GM18507 (cell line): Measurements from ENCODE around the gene ENOX2.
"Not testable (repeated sequence)": the region's sequence is repeated elsewhere in the genome, so short reads cannot be mapped to it uniquely, and the experiment has no call there.

Experiments
- DNase-seq: peaks from one replicate; pipeline ENCODE4 v3.0.0; 2011; ENCODE audit warnings: low read depth; ENCODE audit not compliant: insufficient read length; ENCODE audit errors: extremely low spot score
- FAIRE-seq: peaks from 2 replicates; lab custom pipeline; 2011; peaks lifted over from hg19 to GRCh38; lab: Jason Lieb, UNC

Gene ENOX2

GRCh38 chrX:130716781-130717413, 186.1 kb downstream of the ENOX2 start:
- DNase-seq (no peak), FAIRE-seq (no peak)

- DNase-seq (no peak), FAIRE-seq (no peak)
Measured at GRCh38 chrX:130716346-130716745, 186.7 kb downstream of the ENOX2 start.

GRCh38 chrX:130715299-130715698, 187.7 kb downstream of the ENOX2 start:
- DNase-seq = no peak
- no peak for FAIRE-seq

GRCh38 chrX:130714665-130715064, 188.3 kb downstream of the ENOX2 start:
- FAIRE-seq (peak; percentile 21), DNase-seq (no peak)

DNA sequence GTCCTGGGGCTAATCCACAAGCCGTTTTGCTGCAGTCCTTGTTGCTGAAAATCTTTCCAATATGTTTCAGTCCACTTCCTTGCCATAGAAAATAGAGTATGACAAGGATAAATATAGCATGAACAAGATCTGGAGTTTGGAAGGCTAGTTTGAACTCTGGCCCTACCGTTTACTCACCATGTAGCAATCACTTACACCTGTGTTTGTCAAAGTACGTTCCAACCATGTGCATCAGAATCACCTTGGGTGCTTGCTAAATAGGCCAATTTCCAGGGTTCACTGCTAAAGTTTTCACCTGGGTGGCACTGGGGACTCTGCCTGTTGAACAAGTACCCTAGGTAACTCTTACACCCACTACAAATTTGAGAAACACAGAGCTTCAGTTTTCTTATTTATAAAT, 188.9 kb downstream of the ENOX2 start:
- FAIRE-seq (no peak), DNase-seq (no peak)

GRCh38 chrX:130709178-130709577, 193.8 kb downstream of the ENOX2 start:
- FAIRE-seq, DNase-seq: not testable (repeated sequence)

DNA sequence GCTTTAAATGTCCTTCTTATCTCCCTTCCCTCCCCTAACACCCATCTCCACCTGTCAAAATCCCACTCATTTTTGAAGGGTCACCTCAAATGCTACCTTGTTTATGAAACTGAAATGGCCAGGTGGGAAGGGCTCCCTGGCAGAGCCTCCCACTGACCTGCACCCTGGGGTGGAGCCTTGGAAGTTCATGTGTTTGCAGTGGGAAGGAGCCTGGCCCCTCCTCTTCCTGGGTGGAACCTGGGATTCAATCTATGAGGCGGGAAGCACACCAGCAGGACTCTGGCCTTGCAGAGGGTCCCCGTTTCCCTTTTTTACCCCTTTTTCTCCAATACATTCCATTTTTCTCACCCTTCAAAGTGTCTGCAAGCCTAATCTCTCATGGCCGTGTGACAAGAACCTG, 197.4 kb downstream of the ENOX2 start:
- DNase-seq (no peak), FAIRE-seq (no peak)

GRCh38 chrX:130704053-130705038, 198.7 kb downstream of the ENOX2 start:
- no peak for DNase-seq

DNA sequence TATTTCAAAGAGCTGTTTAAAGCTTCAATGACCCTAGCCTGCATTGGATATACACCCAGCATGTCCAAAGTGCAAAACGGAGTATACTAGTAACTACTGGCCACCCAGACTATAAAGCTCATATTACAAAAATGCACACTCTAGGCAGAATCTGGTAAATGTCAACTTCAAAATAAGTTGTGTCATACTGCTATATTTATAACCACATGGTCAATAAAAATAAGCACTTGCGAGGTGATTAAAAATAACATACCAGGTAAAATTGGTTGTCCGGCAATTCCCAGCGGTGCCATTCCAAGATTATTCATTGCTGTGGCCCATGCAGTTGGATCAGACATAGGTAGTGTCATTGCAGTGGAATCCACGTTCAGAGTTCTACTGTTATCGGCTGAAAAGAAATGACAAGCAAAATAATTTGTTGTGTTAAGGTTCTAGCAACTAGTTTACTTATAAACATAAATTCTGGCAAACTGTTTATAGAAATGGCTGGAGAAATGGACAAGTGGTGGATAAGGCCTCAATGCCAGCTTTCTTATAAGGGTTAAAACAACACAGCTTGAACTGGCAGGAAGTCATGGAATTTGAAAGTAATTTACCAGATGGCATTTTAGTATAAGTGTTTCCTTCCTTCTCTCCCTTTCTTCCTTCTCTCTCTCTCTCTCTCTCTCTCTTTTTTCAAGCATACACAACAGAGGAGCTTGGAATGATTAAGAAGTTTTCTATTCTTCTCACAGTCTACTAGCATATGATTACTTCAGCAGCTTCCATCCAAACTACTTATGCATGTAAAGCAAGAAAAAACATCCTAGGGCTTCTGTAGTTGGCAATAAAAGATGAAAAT, 199.9 kb downstream of the ENOX2 start:
- FAIRE-seq (no peak), DNase-seq (no peak)

More at GRCh38 chrX:130704053-130705038, 198.7 kb downstream of the ENOX2 start:
- no peak for FAIRE-seq

DNA sequence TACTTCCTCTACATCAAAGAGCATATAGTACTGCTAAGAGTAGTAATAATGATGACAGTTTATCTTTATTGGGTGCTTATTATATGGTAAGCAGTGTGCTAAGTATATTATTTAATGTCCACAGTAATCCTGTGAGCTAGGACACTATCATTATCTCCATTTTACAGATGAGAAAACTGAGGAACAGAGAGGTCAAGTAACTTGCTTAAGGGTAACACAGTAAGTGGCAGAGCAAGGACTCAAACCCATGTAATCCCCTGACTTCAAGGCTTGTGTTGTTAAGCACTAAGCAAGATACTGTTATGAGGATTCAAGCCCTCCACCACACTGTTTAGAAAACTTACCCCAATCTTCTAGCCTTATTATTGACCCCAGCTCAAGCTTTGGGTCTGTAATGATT, 202.4 kb downstream of the ENOX2 start:
- no peak for FAIRE-seq
- DNase-seq = no peak

- DNase-seq (no peak), FAIRE-seq (no peak)
Measured at GRCh38 chrX:130699618-130700017, 203.4 kb downstream of the ENOX2 start.

DNA sequence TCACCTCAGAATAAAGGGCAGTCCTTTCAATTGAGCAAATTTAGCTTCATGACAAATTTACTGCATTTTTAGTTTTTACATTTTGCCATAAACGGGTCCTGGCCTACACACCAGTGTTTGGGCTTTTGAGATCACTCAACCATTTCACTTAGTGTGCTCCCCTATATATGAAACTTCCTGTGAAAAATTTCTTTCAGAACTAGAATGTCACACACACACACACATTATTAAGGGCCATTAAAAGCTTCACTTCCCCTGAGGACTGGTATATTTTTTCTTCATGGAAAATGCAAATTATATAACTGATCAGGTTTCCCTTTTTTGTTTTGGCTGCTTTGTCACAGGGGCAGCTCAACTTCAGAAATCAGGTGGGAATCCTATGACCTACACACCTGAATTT, 206.5 kb downstream of the ENOX2 start:
- FAIRE-seq (no peak), DNase-seq (no peak)

DNA sequence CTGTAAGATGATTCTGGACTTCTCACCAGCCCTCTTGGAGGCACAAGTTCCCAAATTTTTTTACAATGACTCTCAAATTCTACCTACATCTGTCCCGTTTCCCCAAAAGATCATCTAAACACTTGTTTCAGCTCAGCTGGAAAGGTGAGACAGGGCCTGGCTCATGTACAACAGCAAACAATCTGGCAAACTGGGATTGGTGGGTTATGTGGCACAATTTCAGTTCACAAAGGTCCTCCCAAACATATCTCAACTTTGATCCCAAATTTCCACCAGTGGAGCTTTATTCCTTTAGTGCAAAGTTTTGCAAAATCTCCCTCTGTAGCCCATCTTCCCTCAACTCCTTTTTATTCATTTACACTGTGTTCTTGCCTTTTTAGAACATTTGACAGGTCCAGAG, 207.1 kb downstream of the ENOX2 start:
- DNase-seq (no peak), FAIRE-seq (no peak)

GRCh38 chrX:130694983-130695382, 208.0 kb downstream of the ENOX2 start:
- DNase-seq (no peak), FAIRE-seq (no peak)

- FAIRE-seq = no peak
- DNase-seq = no peak
Measured at GRCh38 chrX:130691576-130691975, 211.4 kb downstream of the ENOX2 start.

DNA sequence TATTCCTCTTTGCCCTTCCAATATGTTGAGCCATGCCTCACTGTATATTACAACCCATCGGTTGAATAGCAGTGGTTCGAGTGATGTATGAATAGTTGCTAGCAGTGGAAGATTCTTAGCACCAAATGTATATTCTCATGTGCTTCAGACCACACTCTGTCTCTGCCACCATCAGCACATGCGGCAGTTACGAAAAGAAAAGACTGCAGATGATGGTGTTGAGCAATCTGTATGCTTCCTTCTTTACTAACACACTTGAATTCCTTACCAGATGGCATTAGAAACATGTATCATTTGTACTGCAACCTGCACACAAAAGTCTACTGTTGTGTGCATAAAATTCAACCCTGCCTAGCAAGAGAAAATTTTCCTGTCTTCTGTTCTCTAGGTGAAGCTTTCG, 214.6 kb downstream of the ENOX2 start:
- FAIRE-seq (no peak), DNase-seq (no peak)

- no peak for FAIRE-seq
- DNase-seq = no peak
Measured at GRCh38 chrX:130682990-130683389, 220.0 kb downstream of the ENOX2 start.

- DNase-seq (no peak), FAIRE-seq (no peak)
Measured at GRCh38 chrX:130680164-130681035, 222.6 kb downstream of the ENOX2 start.

- DNase-seq = no peak
- no peak for FAIRE-seq
Measured at GRCh38 chrX:130676861-130677260, 226.1 kb downstream of the ENOX2 start.
